Osteocyte (in vitro differentiated cells): ENCODE results near the gene KLHL41. TPM values are rescaled to one million over a fixed set of nuclear protein-coding genes. Genes with fewer than 3 reads are reported as not detected.

ENCODE experiments used
- DNase-seq: peaks from one replicate; pipeline ENCODE4 v3.0.0; 2021; ENCODE audit warnings: mixed read lengths; ENCODE audit not compliant: unreplicated experiment; ENCODE audit errors: extremely low spot score
- H3K27ac Mint-ChIP-seq: one replicate; pipeline ENCODE4 v1.8.0; 2021; ENCODE audit warnings: mild to moderate bottlenecking, mixed read lengths; ENCODE audit not compliant: unreplicated experiment
- H3K27me3 Mint-ChIP-seq: one replicate; pipeline ENCODE4 v1.8.0; 2021; ENCODE audit warnings: mixed read lengths; ENCODE audit not compliant: unreplicated experiment
- H3K36me3 Mint-ChIP-seq: one replicate; pipeline ENCODE4 v1.8.0; 2021; ENCODE audit warnings: mixed read lengths; ENCODE audit not compliant: unreplicated experiment
- H3K4me1 Mint-ChIP-seq: one replicate; pipeline ENCODE4 v1.8.0; 2021; ENCODE audit warnings: mixed read lengths; ENCODE audit not compliant: unreplicated experiment
- H3K4me3 Mint-ChIP-seq: one replicate; pipeline ENCODE4 v1.8.0; 2021; ENCODE audit warnings: mild to moderate bottlenecking, moderate library complexity, mixed read lengths; ENCODE audit not compliant: unreplicated experiment
- H3K9me3 Mint-ChIP-seq: one replicate; pipeline ENCODE4 v1.8.0; 2021; ENCODE audit warnings: mixed read lengths; ENCODE audit not compliant: unreplicated experiment
- total RNA-seq: library from RNA; stranded (reverse); gene quantifications from 2 replicates; pipeline ENCODE4 v1.2.1, GENCODE V29; 2021
- TF ChIP-seq, protein P1 (sequence below): fragments of 200-600 bp; sonication (generic); IDR thresholded peaks from 2 replicates; pipeline ENCODE4 v1.5.0; 2021; ENCODE audit warnings: antibody characterized with exemption, mild to moderate bottlenecking, moderate library complexity

The KLHL41 gene
- total RNA-seq, 1 donor from 2014 or later, result 1.5 TPM

DNA sequence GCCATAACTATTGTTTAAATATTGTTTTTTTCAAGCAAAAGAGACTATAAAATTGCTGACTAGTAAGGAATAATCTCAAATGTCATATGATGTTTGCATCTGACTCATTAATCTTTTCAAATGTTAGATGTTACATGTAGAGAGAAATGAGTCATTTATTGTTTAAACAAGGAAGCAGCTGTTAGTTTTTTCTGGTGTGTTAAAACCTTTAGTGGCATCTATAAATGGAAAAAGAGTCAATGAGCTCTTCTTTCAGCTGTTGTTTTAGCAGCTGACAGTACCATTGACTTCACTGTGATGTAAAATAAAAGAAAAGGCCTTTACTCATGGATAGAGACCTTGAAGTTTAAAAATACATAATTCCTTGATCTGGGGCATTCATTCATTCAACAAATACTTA lies 1.8 kb upstream of the KLHL41 start:
- DNase-seq, result no peak
- Mint-ChIP-seq H3K27me3 (no peaks in the 10 kb centered on the region), H3K36me3 (peaks cover 24% of the 10 kb centered on the region), H3K27ac (peak overlapping the region; percentile 83), H3K9me3 (peaks cover 5% of the 10 kb centered on the region), H3K4me1 (peaks cover 38% of the 10 kb centered on the region), H3K4me3 (no peak overlapping the region)
- TF ChIP-seq, protein P1, sequence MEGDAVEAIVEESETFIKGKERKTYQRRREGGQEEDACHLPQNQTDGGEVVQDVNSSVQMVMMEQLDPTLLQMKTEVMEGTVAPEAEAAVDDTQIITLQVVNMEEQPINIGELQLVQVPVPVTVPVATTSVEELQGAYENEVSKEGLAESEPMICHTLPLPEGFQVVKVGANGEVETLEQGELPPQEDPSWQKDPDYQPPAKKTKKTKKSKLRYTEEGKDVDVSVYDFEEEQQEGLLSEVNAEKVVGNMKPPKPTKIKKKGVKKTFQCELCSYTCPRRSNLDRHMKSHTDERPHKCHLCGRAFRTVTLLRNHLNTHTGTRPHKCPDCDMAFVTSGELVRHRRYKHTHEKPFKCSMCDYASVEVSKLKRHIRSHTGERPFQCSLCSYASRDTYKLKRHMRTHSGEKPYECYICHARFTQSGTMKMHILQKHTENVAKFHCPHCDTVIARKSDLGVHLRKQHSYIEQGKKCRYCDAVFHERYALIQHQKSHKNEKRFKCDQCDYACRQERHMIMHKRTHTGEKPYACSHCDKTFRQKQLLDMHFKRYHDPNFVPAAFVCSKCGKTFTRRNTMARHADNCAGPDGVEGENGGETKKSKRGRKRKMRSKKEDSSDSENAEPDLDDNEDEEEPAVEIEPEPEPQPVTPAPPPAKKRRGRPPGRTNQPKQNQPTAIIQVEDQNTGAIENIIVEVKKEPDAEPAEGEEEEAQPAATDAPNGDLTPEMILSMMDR, result no peak

DNA sequence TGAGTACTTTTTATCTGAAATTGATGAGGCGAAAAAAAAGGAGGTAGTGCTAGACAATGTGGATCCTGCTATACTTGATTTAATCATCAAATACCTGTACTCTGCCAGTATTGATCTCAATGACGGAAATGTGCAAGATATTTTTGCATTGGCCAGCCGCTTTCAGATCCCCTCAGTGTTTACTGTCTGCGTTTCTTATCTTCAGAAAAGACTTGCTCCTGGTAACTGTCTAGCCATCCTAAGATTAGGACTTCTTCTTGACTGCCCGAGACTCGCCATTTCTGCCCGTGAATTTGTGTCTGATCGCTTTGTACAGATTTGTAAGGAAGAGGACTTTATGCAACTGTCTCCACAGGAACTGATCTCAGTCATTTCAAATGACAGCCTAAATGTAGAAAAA lies 453 bp downstream of the KLHL41 start:
- H3K27ac Mint-ChIP-seq, result peak overlapping the region; percentile 70
- H3K36me3 Mint-ChIP-seq, result peaks cover 9% of the 10 kb centered on the region
- H3K9me3 Mint-ChIP-seq, result peaks cover 5% of the 10 kb centered on the region
- peaks cover 50% of the 10 kb centered on the region for H3K4me1 Mint-ChIP-seq
- H3K4me3 Mint-ChIP-seq, result no peak overlapping the region
- DNase-seq, result no peak
- TF ChIP-seq, protein P1, result no peak
- H3K27me3 Mint-ChIP-seq, result no peaks in the 10 kb centered on the region

GRCh38 chr2:169510496-169510895 lies 994 bp downstream of the KLHL41 start:
- TF ChIP-seq, protein P1, result no peak
- Mint-ChIP-seq H3K27ac (peak overlapping the region; percentile 13), H3K27me3 (no peaks in the 10 kb centered on the region), H3K4me3 (no peak overlapping the region), H3K36me3 (peaks cover 7% of the 10 kb centered on the region), H3K9me3 (peaks cover 5% of the 10 kb centered on the region), H3K4me1 (peaks cover 50% of the 10 kb centered on the region)
- DNase-seq, result no peak

DNA sequence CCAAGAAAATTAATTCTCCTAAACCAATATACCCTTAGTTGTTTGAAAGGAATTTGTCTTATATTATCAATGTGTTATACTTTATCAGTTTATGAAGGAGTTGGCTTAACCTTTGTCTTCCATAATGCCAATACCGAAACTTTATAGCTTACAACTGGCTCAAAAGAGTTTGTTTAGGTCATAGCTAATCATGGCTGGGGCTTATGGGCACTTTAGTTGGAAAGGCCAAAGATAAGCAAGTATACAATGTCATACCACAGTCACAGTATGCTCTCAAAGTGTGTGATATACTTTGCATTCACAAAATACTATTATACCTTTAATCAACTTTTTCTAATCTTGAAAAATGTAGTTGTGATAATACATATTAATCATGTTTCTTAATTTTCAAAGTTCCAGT lies 2.3 kb downstream of the KLHL41 start:
- H3K4me1 Mint-ChIP-seq, result peaks cover 52% of the 10 kb centered on the region
- H3K27me3 Mint-ChIP-seq, result no peaks in the 10 kb centered on the region
- no peak overlapping the region for H3K27ac Mint-ChIP-seq
- H3K36me3 Mint-ChIP-seq, result peaks cover 7% of the 10 kb centered on the region
- no peak overlapping the region for H3K4me3 Mint-ChIP-seq
- DNase-seq, result no peak
- H3K9me3 Mint-ChIP-seq, result peaks cover 5% of the 10 kb centered on the region
- TF ChIP-seq, protein P1, result no peak

DNA sequence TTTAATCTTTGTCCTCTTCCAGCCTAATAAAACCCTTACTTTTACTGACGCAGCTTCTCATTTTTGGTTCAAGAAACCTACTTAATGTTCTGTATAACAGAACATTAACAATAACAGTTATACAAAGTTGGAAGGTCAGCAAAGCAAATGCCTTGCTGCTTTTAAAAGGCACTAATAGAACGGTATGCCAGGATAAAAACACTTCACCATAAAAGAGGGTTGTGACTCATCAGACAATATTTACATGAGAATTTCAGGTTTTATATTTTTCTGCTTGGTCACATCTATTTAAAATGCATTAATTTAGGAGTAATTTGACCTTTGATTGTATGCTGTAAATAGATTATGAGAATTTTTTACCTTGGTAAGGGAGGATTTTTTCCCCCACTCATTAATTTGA lies 3.0 kb downstream of the KLHL41 start:
- Mint-ChIP-seq H3K4me1 (peaks cover 46% of the 10 kb centered on the region), H3K9me3 (peaks cover 5% of the 10 kb centered on the region), H3K36me3 (peaks cover 4% of the 10 kb centered on the region), H3K27me3 (no peaks in the 10 kb centered on the region), H3K4me3 (no peak overlapping the region), H3K27ac (no peak overlapping the region)
- TF ChIP-seq, protein P1, result no peak
- no peak for DNase-seq
